ENCODE measurements around the gene FAM149B1.

FAM149B1 gene

GRCh38 chr10:73182568-73182967 is 14.6 kb downstream of the FAM149B1 start:
- no peak for DNase-seq

GRCh38 chr10:73183667-73184281 is 15.9 kb downstream of the FAM149B1 start:
- DNase-seq, result no peak

- DNase-seq, result no peak
These were observed 18.3 kb downstream of the FAM149B1 start for GRCh38 chr10:73186266-73186665.

- no peak for DNase-seq
These were observed 22.3 kb downstream of the FAM149B1 start for GRCh38 chr10:73190188-73190587.

- no peak for DNase-seq
These were observed 37.2 kb downstream of the FAM149B1 start for GRCh38 chr10:73205081-73205480.

GRCh38 chr10:73205890-73206289 is 38.0 kb downstream of the FAM149B1 start:
- DNase-seq, result no peak

- no peak for DNase-seq
These were observed 38.5 kb downstream of the FAM149B1 start for GRCh38 chr10:73206385-73206784.

- no peak for DNase-seq
These were observed 40.0 kb downstream of the FAM149B1 start for GRCh38 chr10:73207883-73208282.

GRCh38 chr10:73209705-73210104 is 41.8 kb downstream of the FAM149B1 start:
- DNase-seq, result no peak

GRCh38 chr10:73210395-73211105 is 42.6 kb downstream of the FAM149B1 start:
- no peak for DNase-seq

- DNase-seq, result no peak
These were observed 43.3 kb downstream of the FAM149B1 start for GRCh38 chr10:73211106-73211811.

GRCh38 chr10:73215749-73216148 is 47.8 kb downstream of the FAM149B1 start:
- DNase-seq, result no peak

GRCh38 chr10:73217628-73218027 is 49.7 kb downstream of the FAM149B1 start:
- no peak for DNase-seq

GRCh38 chr10:73218431-73219191 is 50.7 kb downstream of the FAM149B1 start:
- DNase-seq, result no peak

GRCh38 chr10:73219384-73219783 is 51.5 kb downstream of the FAM149B1 start:
- no peak for DNase-seq

GRCh38 chr10:73220989-73221388 is 53.1 kb downstream of the FAM149B1 start:
- DNase-seq, result no peak

- no peak for DNase-seq
These were observed 57.6 kb downstream of the FAM149B1 start for GRCh38 chr10:73225518-73225917.

GRCh38 chr10:73226663-73227062 is 58.7 kb downstream of the FAM149B1 start:
- no peak for DNase-seq

GRCh38 chr10:73228247-73228646 is 60.3 kb downstream of the FAM149B1 start:
- DNase-seq, result no peak

- no peak for DNase-seq
These were observed 61.6 kb downstream of the FAM149B1 start for GRCh38 chr10:73229567-73229966.

- no peak for DNase-seq
These were observed 65.0 kb downstream of the FAM149B1 start for GRCh38 chr10:73232887-73233286.

GRCh38 chr10:73233883-73234282 is 66.0 kb downstream of the FAM149B1 start:
- no peak for DNase-seq

GRCh38 chr10:73234695-73235094 is 66.8 kb downstream of the FAM149B1 start:
- DNase-seq, result no peak

Data from NCI-H1694 treated with DMSO at 0.1 percent for 48 hours (cell line).